Astrocyte of the spinal cord (primary cell): ENCODE measurements around the gene TRMT2A.

Experiments
- DNase-seq: peaks from one replicate; pipeline ENCODE4 v3.0.0; 2011; ENCODE audit warnings: low read depth, low spot score
- H3K4me3 ChIP-seq: 2 replicates; pipeline ENCODE4 v1.5.1; 2011; ENCODE audit warnings: low read depth, mild to moderate bottlenecking, low read length, moderate library complexity
- in situ Hi-C: cut with HindIII; loops from 2 replicates; pipeline ENCODE4 v1.10.0; 2017; ENCODE audit warnings: low sequenced_read_pairs
- TF ChIP-seq, protein P1 (sequence below): IDR thresholded peaks from 2 replicates; pipeline ENCODE4 v1.5.1; 2012; ENCODE audit warnings: low read depth, mild to moderate bottlenecking, low read length, inconsistent platforms

TRMT2A gene

GRCh38 chr22:20133930-20134549 is 17.0 kb upstream of the TRMT2A start:
- TF ChIP-seq, protein P1, sequence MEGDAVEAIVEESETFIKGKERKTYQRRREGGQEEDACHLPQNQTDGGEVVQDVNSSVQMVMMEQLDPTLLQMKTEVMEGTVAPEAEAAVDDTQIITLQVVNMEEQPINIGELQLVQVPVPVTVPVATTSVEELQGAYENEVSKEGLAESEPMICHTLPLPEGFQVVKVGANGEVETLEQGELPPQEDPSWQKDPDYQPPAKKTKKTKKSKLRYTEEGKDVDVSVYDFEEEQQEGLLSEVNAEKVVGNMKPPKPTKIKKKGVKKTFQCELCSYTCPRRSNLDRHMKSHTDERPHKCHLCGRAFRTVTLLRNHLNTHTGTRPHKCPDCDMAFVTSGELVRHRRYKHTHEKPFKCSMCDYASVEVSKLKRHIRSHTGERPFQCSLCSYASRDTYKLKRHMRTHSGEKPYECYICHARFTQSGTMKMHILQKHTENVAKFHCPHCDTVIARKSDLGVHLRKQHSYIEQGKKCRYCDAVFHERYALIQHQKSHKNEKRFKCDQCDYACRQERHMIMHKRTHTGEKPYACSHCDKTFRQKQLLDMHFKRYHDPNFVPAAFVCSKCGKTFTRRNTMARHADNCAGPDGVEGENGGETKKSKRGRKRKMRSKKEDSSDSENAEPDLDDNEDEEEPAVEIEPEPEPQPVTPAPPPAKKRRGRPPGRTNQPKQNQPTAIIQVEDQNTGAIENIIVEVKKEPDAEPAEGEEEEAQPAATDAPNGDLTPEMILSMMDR: no peak
- in situ Hi-C loops: no loop called here
- no peak for DNase-seq

DNA sequence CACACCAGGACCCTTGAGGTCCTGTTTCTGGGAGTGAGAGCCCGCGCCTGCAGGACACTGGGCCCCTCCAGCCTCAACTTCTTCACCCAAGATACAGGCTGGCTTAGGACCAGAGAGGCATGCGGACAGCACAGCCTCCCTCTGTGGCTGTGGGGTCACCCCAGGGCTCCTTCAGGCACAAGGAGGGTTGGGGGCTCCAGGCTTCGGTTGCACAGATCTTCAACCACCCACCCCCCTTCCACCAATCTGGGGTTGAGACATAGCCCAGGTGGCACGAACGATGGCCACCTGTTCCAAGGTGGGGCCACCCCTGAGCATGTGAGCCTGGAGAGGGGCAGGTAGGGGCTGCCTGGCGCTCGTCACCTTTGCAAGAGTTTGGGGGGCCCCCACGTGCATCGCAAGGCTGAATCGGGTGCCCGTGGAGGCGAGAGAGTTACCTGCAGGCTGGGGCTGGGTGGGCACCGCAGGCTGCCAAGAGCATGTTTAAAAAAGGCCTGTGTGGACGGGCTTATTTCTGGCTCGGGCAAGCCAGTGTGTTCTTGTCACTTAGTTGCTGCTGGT is 15.7 kb upstream of the TRMT2A start:
- TF ChIP-seq, protein P1: no peak
- in situ Hi-C loops: no loop called here
- no peak for DNase-seq
- H3K4me3 ChIP-seq: peak overlapping the region; percentile 73

More at GRCh38 chr22:20133930-20134549, 17.0 kb upstream of the TRMT2A start:
- H3K4me3 ChIP-seq: no peak overlapping the region

GRCh38 chr22:20131859-20132685 is 15.0 kb upstream of the TRMT2A start:
- no peak for DNase-seq
- in situ Hi-C loops: no loop called here
- peak overlapping the region; percentile 73 for H3K4me3 ChIP-seq
- TF ChIP-seq, protein P1: no peak

GRCh38 chr22:20131597-20131858 is 14.5 kb upstream of the TRMT2A start, which contains the start of gene ZDHHC8:
Gene ZDHHC8, plus strand, starts transcription at chr22:20131804. Its CDS starts 144 bp downstream, at chr22:20131948.
- no peak for DNase-seq
- TF ChIP-seq, protein P1: no peak
- in situ Hi-C loops: no loop called here
- H3K4me3 ChIP-seq: peak within 1 kb of the TSS; percentile 73

DNA sequence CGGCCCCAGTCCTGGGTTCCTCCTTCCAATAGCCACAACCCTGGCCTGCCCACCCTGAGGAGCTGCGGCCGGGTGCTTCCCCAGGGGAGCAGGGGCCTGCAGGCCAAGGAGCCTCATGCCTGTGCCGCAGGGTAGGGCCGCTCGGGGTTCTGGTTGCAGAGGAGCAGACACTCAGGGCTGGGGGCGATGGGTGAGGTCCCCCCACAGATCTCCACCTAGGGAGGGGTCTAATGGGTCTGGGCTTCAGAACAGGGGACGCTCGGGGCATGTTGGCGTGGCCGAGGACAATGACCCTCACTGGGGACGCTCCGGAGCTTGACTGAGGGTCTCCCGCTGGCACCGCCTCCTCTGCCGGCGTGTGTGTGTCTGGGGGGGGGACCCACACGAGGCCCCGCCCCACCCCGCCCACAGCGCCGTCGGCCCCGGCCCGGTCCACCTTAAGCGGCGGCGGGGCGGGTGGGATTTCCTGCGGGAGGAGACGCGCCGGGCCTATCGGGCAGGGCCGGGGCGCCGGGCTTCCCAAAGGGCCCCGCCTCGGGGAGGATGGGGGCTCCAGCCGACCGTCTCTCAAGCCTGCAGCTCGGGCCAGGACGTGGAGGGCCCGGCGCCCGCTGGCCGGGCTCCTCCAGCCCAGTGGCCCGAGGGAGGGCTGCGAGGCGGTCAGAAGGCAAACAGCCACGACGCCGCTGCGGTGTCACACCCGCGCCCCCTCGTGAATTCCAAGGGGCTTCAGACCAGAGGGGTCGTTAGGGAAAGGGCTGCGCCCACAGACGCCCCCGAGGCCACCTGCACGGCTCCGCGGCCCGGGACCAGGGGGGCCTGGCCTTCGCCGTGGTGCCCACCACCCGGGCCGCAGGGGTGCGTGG is 13.9 kb upstream of the TRMT2A start:
- TF ChIP-seq, protein P1: no peak
- in situ Hi-C loops: no loop called here
- DNase-seq: peak; percentile 84
- peak overlapping the region; percentile 64 for H3K4me3 ChIP-seq

- H3K4me3 ChIP-seq: no peak overlapping the region
- TF ChIP-seq, protein P1: no peak
- DNase-seq: no peak
- in situ Hi-C loops: no loop called here
Measured at GRCh38 chr22:20130319-20130718, 13.3 kb upstream of the TRMT2A start.
